Measurements from ENCODE around the gene NOS1AP.

NOS1AP gene

DNA sequence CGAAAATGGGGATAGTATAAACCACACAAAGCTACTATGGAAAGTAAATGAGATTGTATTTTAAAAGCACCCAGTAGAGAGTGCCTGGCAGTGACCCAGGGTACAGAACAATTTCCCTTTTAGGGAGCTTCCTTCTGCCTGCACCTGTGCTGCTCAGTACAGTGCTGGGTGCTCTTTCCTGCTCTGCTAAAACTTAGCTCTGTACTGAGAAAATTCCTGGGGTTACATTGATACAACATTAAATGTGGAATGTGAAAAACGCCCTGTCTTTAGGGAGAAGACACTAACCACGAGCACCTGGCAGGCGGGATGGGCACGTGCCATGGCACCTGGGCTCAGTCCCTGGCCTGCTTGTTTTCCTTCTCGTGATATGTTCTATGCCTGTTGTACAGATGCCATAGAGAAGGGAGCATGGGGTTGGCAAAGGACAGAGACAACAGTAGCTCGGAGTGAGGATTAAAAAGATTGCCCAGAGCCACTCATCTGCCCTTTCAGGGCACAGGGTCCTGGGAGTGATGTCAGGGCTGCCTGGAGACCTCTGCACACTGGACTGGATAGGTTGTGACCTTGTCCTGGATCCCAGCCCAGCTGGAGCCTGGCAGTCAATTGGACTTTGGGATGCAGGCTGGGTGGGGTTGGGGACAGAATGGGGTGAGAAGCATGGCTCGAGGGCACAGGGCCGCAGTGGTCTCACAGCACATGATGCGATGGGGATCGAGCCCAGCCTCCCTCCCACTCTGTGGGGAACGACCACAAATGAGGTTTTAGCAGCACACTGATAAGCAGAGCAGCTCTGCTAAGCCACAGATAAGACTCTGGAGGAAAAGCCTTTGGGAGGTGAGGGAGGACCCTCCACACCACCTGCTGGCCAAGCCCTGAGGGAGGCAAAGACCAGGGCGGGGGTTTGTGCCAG is 302.9 kb downstream of the NOS1AP start:
- DNase-seq, result no peak

DNA sequence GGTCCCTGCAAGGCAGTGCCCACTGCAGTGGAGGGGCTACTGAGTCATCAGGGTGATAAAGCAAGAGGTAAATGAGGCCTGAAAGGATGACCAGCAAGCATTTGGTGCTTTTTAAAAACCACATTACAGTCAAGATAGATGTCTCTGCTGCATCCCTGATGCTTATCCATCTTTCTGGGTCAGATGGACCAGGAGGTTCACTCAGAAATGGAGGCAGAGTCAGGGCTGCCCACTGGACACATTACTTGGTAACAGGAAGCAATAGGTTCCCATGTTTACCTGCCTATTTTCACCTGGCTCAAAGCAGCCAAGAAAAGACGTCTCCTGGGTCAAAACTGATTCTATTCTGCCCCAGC is 303.6 kb downstream of the NOS1AP start:
- no peak for DNase-seq

DNA sequence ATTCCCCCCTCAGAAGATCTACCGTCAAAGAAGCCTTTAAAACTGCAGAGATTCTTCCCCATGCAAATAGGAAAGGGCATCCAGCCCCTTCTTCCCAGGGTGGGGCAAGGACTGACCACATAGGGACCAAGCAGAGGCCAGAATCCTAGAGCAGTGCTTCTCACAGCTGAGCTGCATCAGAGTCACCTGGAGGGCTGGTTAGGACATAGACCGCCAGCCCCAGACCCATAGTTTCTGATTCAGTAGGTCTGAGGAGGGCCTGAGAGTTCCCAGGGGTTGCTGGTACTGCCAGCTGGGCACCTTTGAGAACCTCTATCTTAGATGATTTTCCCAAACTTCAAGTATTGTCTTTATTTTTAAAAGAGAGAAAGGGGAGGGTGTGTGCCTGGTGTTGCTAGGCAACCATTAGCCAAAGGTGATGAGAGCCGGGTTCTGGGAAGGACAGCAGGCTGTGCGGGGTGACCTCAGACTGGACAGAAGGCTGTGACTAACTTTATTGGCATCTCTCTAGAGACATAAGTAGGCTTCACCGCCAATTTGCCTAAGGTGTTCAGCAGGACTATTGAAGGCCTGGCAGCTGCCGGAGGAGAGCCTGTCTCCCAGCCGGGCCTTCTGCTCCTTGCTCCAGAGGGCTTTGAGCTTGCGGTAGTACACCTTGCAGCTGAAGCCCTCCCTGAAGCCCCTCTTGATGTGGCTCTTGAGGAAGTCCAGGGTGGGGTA is 304.2 kb downstream of the NOS1AP start:
- no peak for DNase-seq

DNA sequence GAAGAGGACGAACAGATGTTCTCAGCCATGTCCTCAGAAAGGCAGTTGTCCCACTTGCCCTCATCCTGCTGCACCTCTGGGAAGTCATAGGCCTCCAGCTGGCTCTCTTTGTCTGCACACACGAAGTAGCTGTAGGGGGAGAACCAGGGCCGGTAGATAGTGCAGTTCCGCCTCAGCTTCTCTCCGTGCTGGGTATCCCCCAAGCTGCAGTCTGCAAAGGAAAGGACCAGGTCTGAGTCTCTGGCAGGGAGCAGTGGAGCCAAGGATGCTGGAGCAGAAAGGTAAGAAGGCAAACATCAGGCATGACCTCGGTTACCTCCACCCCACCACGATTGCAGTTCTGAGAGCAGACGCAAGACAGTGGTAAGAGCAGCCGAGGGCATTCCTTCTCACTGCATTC is 304.9 kb downstream of the NOS1AP start:
- DNase-seq, result no peak

DNA sequence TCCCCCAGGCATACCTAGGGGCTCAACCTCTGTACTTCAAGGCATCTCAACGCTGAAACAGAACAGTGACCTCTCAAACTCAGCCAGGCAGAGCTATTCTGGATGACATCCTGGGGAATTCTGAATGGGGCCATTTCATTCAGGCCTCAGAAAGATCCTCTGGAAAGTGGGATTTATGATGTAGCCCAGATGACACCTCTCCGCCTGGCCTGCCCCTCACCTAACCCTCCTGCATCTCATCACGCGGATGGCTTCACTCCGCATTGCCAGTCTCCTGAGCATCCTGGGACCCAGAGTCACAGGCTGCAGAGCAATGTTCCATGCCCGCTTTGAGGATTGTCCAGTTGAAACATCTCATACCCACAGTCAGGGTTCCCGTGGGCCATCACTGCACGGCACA is 306.0 kb downstream of the NOS1AP start:
- no peak for DNase-seq

DNA sequence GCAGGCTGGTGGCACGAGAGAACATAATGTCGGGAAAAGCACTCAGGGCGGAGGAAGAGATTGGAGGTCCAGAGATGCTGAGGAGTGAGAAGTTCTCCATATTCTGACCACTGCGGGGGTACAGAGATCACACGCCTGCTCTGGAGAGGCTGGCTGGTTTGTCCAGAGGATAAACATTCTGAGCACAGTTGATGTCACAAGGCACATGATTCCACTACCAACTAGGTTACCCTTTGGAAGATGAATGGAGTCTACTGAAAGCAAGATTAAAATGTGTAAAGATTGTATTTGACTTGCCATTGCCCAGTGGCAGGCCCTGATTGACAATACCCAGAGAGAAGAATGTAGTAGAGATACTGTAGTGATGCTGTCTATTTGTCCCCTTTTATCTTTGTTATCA is 307.2 kb downstream of the NOS1AP start, which contains the start of gene SPATA46:
Gene SPATA46 (minus strand): TSS at position 164 of the 400 bp plus-strand sequence. CDS start 64 bp downstream, at position 100.
- no peak for DNase-seq

DNA sequence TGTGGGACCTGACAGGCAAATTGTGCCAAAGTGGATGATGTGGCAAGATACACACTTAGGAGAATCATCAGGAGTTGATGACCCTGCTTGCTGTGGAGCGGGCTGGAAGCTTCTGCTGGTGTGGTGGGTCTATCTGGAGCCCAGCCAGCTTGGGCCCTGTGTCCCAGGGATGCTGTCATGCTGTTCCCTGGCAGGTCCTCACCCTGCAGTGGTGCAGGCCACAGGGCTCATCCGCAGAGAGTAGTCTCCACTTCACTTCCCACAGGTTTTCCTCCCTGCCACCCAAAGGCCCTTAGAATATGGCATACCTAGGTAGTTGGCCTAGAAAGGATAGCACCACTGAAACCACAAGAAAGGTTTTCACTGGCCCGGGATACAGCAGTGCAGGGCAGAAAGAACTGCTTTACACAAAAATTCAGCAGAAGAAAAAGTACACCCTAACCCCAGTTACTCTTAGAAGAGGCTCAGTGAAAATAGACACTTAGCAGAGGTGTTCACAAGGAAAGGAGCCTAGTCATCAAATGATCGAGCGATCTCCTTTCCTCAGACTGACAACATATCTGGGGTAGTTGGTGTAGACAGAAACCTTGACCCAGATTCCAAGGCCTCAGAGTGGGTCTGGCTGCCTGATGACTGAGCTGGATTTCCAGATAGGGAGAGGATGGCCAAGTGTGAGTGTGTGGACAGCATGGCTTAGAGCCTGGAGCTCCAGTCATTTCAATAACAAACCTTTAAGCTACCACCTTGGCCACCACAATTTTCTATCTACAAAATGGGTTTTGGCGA is 310.8 kb downstream of the NOS1AP start:
- DNase-seq, result no peak

DNA sequence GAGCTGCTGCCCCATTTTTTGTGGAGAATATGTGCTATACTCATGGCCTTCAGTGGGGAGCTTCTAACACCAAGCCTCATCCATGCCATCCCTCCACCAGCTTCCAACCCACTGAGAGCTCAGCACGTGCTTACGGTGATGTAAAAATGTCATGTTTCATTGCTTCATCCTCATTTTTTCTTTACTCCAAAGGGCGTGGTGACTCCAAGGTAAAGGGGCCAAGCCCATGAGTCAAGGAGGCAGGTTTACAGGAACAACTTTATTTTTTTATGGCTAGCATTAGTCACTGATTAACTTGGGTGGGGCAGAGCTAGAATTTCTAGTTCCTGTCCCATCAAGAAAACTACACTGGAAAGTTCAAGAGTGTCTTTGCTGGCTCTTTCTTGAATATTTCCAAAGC is 311.9 kb downstream of the NOS1AP start, which contains the start of gene C1orf226:
Gene C1orf226 (plus strand): TSS at position 346 of the 400 bp plus-strand sequence. CDS start 174 bp downstream, outside the sequence.
- no peak for DNase-seq

DNA sequence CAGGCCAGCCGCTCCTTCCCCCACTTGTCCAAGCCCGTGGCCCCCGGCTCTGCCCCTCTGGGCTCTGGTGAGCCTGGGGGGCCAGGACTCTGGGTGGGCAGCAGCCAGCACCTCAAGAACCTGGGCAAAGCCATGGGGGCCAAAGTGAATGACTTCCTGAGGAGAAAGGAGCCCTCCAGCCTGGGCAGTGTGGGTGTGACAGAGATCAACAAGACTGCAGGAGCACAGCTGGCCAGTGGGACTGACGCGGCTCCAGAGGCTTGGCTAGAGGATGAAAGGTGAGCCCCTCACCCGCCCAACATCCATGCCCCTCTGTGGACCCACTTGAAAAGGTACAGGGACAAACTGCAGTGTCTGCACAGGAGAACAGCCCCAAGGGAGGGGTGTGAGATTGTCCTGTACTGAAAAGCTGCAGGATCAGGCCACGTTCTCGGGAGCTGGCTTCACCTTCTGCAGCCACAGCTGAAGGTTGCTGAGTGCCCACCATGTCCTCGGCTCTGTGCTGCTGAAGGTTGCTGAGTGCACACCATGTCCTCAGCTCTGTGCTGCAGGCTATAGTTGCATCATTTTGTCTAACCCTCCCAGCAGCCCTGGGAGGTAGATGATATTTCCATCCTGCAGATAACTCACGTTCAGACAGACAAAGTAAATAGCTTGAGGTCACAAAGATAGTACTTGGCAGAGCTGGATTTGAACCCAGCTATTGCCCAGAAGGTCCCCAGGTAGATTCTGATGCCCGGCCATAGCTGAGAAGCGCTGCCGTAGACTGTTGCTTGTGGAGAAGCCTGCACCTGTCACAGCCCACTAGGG is 312.7 kb downstream of the NOS1AP start:
- DNase-seq, result no peak

DNA sequence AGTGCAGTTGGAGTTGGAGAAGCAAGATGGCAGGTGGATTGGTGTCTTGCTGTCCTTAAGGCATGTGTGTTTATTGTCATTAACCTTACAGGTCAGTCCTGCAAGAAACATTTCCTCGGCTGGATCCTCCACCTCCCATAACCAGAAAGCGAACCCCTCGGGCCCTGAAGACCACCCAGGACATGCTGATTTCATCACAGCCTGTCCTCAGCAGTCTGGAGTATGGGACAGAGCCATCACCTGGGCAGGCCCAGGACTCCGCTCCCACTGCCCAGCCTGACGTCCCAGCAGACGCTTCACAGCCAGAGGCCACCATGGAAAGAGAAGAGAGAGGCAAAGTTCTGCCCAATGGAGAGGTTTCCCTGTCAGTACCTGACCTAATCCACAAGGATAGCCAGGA is 313.6 kb downstream of the NOS1AP start:
- DNase-seq, result no peak

DNA sequence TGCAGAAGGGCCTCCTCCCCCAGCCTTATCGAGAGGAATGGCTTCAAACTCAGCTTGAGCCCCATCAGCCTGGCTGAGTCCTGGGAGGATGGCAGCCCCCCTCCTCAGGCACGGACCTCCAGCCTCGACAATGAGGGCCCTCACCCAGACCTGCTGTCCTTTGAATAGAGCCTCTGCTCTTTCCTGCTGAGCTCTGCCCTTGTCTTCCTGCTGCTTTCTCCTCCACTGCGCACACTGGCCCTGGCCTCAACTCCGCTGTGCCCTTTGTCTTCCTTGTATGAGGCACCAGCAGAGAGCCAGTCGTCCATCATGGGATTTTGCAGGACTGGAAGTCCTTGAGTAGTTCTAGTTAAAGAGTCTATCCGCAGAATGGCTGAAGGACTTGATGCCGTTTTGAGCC is 314.0 kb downstream of the NOS1AP start:
- no peak for DNase-seq

DNA sequence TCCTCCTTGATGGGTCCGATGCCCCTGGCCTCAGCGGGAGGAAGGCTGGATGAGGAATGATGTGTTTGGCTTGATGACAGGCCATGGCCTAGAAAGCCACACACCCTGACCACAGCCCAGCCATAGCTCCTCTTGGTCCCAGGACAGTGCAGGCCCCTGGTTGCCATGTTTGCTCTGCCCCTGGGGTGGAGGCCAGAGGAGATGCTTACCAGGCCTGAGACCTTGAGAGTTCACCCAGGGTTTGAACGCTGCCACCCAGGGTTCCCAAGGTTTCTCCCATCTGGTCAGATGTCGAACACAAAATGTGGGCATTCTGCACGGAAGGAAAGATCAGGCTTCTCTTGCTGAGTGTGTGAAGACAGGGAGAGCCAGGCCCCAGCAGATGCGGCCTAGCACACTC is 314.6 kb downstream of the NOS1AP start:
- DNase-seq, result no peak

DNA sequence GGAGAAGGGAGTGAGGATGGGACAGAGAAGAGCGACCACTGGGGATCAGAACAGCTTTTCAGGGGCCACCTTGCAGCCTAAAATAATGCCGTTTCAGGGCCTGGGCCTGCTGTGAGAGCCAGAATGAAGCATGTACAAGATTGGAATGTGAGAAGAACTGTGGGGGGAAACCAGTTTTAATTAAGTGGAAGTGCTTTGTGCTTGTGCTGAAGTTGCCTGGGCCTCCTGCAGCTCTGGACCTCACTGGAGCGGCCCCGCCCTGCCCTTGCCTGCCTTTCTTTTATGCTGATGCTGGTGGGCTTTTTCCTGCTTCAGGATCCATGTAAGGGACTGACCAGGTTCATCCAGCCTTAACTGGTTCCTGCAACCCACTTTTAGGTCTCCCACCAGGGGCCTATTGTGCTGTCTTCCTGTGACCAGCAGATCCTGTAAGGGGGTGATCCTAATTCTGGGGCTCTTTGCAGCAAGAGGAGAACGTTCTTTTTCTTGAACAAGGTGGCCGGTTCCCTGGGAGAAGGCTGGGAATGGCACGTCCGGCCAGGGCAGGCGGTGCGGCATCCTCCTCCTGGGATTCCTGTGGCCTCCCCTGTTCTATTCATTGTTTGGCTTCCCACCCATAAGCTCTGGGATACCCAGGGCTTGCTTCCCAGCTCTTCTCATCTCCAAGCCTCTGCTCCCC is 315.2 kb downstream of the NOS1AP start:
- no peak for DNase-seq

DNA sequence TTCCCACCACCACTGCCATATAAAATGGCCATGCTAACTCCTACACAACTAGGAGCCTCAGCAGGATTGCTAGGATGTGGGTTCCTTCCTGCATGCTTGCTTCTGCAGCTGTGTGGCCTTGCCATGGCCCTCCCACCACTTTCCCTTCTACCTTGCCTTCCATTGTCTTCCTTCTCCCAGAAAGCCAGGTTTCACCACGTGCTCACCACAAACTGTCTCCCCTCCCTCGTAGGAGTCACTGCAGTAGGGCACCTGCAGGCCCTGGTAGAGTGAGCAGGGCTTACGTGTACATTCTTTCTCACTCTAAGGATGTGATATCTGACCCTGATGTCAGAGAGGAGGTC is 315.8 kb downstream of the NOS1AP start:
- DNase-seq, result no peak

DNA sequence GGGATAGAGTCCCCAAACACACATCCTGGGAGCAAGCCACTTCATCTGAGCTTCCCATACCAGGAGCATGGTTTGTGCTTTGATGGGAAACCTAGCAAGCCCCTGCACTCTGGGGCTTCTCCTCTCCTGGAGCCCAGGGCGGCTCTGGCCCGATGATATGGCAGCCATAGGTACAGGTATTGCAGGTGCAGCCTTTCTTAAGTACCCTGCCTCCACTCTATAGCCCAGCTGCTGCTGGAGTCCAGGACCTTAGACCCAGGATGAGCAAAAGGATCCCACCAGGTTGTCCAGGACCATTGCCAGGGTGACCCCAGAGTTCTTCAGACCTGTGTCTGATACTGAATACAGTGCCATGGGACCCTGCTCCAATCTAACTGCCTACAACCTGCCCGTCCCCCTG is 316.2 kb downstream of the NOS1AP start:
- DNase-seq, result no peak

DNA sequence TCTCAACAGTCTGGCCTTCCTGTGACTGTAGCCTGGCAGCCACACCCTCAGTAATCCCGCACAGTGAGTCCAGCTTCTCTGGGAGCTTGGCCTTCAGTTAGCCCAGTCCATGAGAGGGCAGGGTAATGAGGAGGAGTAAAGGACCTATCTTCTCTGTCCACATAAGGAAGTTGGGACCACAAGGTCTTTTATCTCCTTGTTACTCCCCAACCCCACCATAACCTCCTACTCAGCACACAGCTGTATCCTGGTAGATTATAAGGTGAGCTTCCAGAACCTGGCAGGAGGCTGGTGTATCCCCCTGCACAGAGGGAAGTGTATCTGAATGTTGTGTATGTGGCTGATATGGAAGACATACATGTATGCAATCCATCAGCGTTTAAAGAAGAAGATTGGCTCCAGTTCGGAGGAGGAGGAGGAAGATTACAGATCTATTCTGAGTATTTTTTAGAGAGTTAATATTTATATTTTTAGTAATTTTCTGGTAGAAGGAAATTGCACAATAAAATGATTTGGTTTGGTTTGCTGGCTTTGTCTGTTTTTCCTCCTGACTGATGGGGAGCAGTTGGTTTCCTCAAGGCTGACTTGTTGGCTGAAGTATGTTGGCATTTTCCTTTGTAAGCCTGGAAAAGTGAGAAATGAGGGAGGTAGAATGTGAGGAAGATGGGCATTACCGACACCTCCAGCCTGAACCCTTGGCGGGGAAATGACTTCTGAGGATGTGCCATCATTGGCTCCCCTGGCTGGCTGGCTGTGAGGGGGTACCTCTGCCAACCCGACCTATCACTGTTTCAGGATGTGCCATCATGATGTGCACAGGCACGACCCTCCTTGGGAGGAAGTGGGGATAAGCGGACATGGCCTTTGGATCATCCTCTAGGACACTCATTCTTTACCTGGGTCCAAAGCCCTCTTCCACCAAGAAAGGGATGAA is 317.1 kb downstream of the NOS1AP start:
- DNase-seq, result no peak

DNA sequence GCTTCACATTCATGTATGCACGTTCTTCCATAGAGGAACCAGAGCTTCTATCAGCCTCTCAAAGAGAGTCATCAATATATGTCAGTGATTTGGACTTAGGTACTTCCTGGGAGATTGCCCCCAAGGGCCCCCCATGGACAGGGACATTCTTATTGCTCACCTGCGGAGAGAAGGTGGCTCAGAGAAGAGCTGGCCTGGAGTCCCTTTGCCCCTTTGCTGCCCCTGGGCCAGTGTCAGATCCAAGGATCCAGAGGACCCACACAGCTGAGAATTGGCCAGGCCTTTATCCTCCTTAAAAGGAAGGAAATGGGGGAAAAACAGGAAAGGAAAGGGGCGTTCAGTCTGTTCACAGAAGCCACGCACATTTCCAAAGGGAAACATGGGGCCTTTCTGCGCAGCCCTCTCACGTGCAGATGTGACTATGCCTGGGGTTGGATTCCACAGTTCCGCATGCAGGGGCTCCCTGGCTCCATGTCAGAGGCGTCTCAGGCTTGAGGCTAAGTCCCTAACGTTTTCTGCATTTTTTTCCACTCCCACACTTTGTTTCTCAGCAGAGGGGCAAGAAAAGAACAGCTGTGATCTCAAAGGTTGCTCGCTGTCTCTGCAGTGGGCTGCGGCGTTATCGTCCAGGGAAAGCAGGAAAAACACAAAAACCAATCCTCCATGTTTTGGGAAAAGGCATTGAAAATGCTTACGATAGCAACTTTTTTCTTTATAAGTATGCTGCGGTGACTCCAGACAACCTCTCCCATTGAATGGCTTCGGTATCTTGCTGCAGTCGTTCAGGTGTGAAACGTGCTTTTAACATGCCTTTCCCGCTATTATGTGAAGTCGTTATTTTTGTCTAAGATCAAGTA is 318.0 kb downstream of the NOS1AP start:
- no peak for DNase-seq

DNA sequence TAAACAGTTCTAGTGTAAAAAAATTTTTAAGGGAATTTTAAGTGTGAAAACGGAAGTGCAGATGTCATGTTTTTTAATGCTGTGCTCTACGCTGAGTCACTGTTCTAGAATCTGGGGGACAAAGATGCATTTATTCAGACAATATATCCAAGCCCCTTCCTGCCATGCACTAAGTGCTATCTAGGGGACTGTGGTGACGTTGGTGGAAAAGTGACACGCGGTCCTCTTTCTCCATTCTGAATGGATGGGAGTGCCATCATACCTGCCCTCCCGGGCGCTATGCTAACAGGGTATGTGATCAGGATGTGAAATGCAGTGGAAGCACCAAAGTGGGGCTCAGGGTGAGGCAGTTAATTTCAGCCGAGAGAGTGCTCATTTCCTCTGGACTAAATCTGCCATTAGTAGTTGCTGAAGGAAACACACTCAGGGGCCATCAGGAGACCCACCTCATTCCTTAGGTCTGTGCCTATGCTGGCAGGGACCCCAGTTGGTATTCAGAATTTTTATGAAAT is 318.6 kb downstream of the NOS1AP start:
- DNase-seq, result no peak

DNA sequence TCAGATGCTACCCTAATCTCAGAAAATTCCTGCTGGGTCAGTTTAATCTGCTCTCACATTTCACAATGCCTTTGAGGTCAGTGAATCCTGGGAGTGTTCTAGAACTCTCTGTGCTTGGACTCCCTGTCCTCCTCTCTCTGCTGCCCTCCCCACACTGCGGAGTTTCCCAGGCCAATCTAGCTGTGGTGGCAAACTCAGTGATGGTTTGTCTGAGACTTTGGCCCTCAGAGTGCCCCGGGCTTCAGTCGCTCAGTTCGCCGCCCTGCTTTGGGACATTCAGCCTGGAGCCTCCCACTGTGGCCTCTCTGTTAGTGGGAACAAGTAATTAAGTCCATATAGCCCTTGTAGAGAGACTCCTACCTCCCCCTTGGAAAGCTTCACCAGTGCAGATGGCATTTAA is 319.1 kb downstream of the NOS1AP start:
- DNase-seq, result no peak
